HepG2 (cell line): ENCODE data around the gene TRABD. TPM values are rescaled to one million over a fixed set of nuclear protein-coding genes. Genes with fewer than 3 reads are reported as not detected.

Experiments
- ATAC-seq: fragments of 200-7000 bp; cut with Tn5 transposase; 3 replicates; pipeline ENCODE4 v1.9.1; 2020; ENCODE audit warnings: mild to moderate bottlenecking, moderate library complexity
- BruUV-seq: library from RNA; stranded (reverse); fragments of 400-500 nt; replicated peaks from 2 replicates; lab custom pipeline; 2021; lab: Mats Ljungman, UMichigan
- CTCF ChIA-PET: fragments of 300-600 bp; formaldehyde crosslinking; extraction: SDS; loops from one replicate; lab custom pipeline; 2021; ENCODE audit warnings: low total read pairs, inconsistent platforms, low intra/inter-chr PET ratio; lab: Yijun Ruan, JAX
- POLR2A ChIA-PET: fragments of 350-600 bp; sonication (Branson Sonifier 250); formaldehyde crosslinking; loops from one replicate; lab custom pipeline; 2020; ENCODE audit warnings: antibody characterized with exemption, inconsistent platforms; lab: Yijun Ruan, JAX
- DNase-seq: peaks from one replicate; pipeline ENCODE4 v3.0.0-alpha.2; 2015; ENCODE audit warnings: low spot score
- FAIRE-seq: peaks from 3 replicates; lab custom pipeline; 2011; peaks lifted over from hg19 to GRCh38; lab: Jason Lieb, UNC
- H2AFZ ChIP-seq: one replicate; pipeline ENCODE4 v1.6.1; 2011; ENCODE audit warnings: low read length, inconsistent platforms
- H3K27ac ChIP-seq: fragments of 300-600 bp; 3 replicates; pipeline ENCODE4 v1.8.0; 2011; ENCODE audit warnings: mixed run types, mild to moderate bottlenecking, mixed read lengths, low read length, inconsistent platforms; ENCODE audit not compliant: insufficient read depth; ENCODE audit errors: extremely low read length
- H3K27me3 ChIP-seq, 2 experiments: fragments of 200-600 bp in 1 of 2; 2 replicates in 1 of 2; 3 replicates in 1 of 2; pipeline versions ENCODE4 v1.6.0 to v1.8.0; 2011; ENCODE audit warnings: low read length in 2 of 2, mild to moderate bottlenecking in 2 of 2, moderate library complexity in 2 of 2, inconsistent platforms in 1 of 2; ENCODE audit not compliant: insufficient read depth in 2 of 2, control insufficient read depth in 1 of 2
- H3K36me3 ChIP-seq, 2 experiments: fragments of 200-600 bp in 1 of 2; replicated peaks in 1 of 2; 2 replicates in 1 of 2; 3 replicates in 1 of 2; pipeline versions ENCODE4 v1.5.1 to v1.8.0; 2011; ENCODE audit warnings: low read length in 2 of 2, inconsistent platforms in 1 of 2; ENCODE audit not compliant: insufficient read depth in 2 of 2, control insufficient read depth in 1 of 2
- H3K4me1 ChIP-seq: 2 replicates; pipeline ENCODE4 v1.5.1; 2012; ENCODE audit warnings: low read length, inconsistent platforms; ENCODE audit not compliant: insufficient read depth
- H3K4me2 ChIP-seq: 2 replicates; pipeline ENCODE4 v1.6.0; 2011; ENCODE audit warnings: low read depth, low read length, inconsistent platforms
- H3K4me3 ChIP-seq, 3 experiments: fragments of 200-600 bp in 1 of 3; sonication (generic), shearing (Covaris generic) in 1 of 3; replicated peaks in 1 of 3; 2 replicates each; pipeline ENCODE4 v1.5.1; 2011 to 2016; ENCODE audit warnings: low read length in 3 of 3, inconsistent platforms in 2 of 3, low read depth in 2 of 3, mild to moderate bottlenecking in 2 of 3, control low read depth in 1 of 3, mixed read lengths in 1 of 3; ENCODE audit not compliant: insufficient read depth in 1 of 3
- H3K79me2 ChIP-seq: one replicate; pipeline ENCODE4 v1.6.1; 2011; ENCODE audit warnings: low read length, inconsistent platforms; ENCODE audit not compliant: insufficient read depth
- H3K9ac ChIP-seq: 2 replicates; pipeline ENCODE4 v1.6.0; 2011; ENCODE audit warnings: mild to moderate bottlenecking, low read depth, low read length, inconsistent platforms; ENCODE audit not compliant: insufficient read depth
- H3K9me3 ChIP-seq: 2 replicates; pipeline ENCODE4 v1.5.1; 2012; ENCODE audit warnings: mild to moderate bottlenecking, low read length
- H4K20me1 ChIP-seq: 2 replicates; pipeline ENCODE4 v1.6.0; 2011; ENCODE audit warnings: inconsistent platforms, mild to moderate bottlenecking, low read length, moderate library complexity; ENCODE audit not compliant: insufficient read depth
- AKAP8 ChIP-seq: sonication (generic); formaldehyde crosslinking; IDR thresholded peaks from 2 replicates; pipeline ENCODE4 v1.5.1; 2020; ENCODE audit warnings: mild to moderate bottlenecking, missing genetic modification reagents
- PHF8 ChIP-seq: sonication (generic); formaldehyde crosslinking; IDR thresholded peaks from 2 replicates; pipeline ENCODE4 v1.5.0; 2020; ENCODE audit warnings: missing genetic modification reagents
- RAD21 ChIP-seq: fragments of 450-650 bp; formaldehyde crosslinking; IDR thresholded peaks from 2 replicates; pipeline ENCODE4 v1.5.0; 2020; ENCODE audit warnings: mild to moderate bottlenecking
- RARA ChIP-seq: IDR thresholded peaks from 2 replicates; pipeline ENCODE4 v1.6.1; 2016; ENCODE audit warnings: missing genetic modification reagents, missing compliant biosample characterization
- SALL1 ChIP-seq: sonication (generic); formaldehyde crosslinking; IDR thresholded peaks from 2 replicates; pipeline ENCODE4 v1.8.0; 2022; ENCODE audit warnings: mild to moderate bottlenecking, missing genetic modification reagents
- STAT5B ChIP-seq: sonication (generic); formaldehyde crosslinking; IDR thresholded peaks from 2 replicates; pipeline ENCODE4 v1.4.0; 2020; ENCODE audit warnings: missing genetic modification reagents
- XRCC5 ChIP-seq: fragments of 200-400 bp; formaldehyde crosslinking; optimal IDR thresholded peaks from 2 replicates; pipeline ENCODE3; 2017; ENCODE audit warnings: mild to moderate bottlenecking, low read length
- ZNF331 ChIP-seq: sonication (generic); formaldehyde crosslinking; IDR thresholded peaks from 2 replicates; pipeline ENCODE4 v1.4.0; 2020; ENCODE audit warnings: missing genetic modification reagents
- ZNF614 ChIP-seq: IDR thresholded peaks from 2 replicates; pipeline ENCODE4 v1.6.1; 2018; ENCODE audit warnings: missing biosample characterization, missing genetic modification reagents, inconsistent platforms, borderline replicate concordance
- ZNF75D ChIP-seq: sonication (generic); formaldehyde crosslinking; IDR thresholded peaks from 2 replicates; pipeline ENCODE4 v1.8.1; 2023; ENCODE audit warnings: missing genetic modification reagents, mild to moderate bottlenecking, borderline replicate concordance
- ZNF768 ChIP-seq: sonication (generic); formaldehyde crosslinking; IDR thresholded peaks from 2 replicates; pipeline ENCODE4 v1.4.0; 2020; ENCODE audit warnings: missing genetic modification reagents
- ZSCAN29 ChIP-seq: sonication (generic); formaldehyde crosslinking; conservative IDR thresholded peaks from 2 replicates; pipeline ENCODE4 v1.4.0; 2020; ENCODE audit warnings: mild to moderate bottlenecking, missing genetic modification reagents
- WGBS: methylation state at CpG from one replicate; pipeline ENCODE4 v1.1.6; 2017; ENCODE audit warnings: low lambda C conversion rate; 5-methylcytosine and 5-hydroxymethylcytosine counted together
- in situ Hi-C: cut with HindIII; loops from 2 replicates; pipeline ENCODE4 v1.10.0; 2017; ENCODE audit warnings: low pct_unique_long_range_greater_than_20kb; ENCODE audit not compliant: extremely low pct_ligation_motif_present
- intact Hi-C: fragments of 100-400 bp; cut with micrococcal nuclease; formaldehyde crosslinking; loops from one replicate; pipeline ENCODE4 v1.10.0; 2022; ENCODE audit not compliant: unreplicated experiment
- polyA plus RNA-seq, 8 experiments: library from polyadenylated mRNA; depleted of rRNA in 3 of 8; stranded (reverse) in 7 of 8; unstranded in 1 of 8; fragments of >200 nt; fragmentation: Illumina TruSeq in 4 of 8; extraction: Trizol in 4 of 8; gene quantifications; 2 replicates each; pipeline versions ENCODE4 v1.2.1 to v1.2.3, GENCODE V29; 2011 to 2016; ENCODE audit warnings: low read depth in 4 of 8, missing spikeins in 1 of 8, mixed read lengths in 1 of 8; ENCODE audit not compliant: insufficient read depth in 1 of 8
- total RNA-seq, 5 experiments: library from RNA; depleted of rRNA; stranded (reverse); fragments of >200 nt; fragmentation: Illumina TruSeq; extraction: Trizol; gene quantifications; 2 replicates each; pipeline ENCODE4 v1.2.3, GENCODE V29; 2016; ENCODE audit warnings: low read depth in 1 of 5
- TF ChIP-seq, protein P1 (sequence below): sonication (generic); formaldehyde crosslinking; IDR thresholded peaks from 2 replicates; pipeline ENCODE4; 2020; ENCODE audit warnings: missing genetic modification reagents, mild to moderate bottlenecking, borderline replicate concordance
- TF ChIP-seq, protein P2 (sequence below): sonication (generic); formaldehyde crosslinking; IDR thresholded peaks from 2 replicates; pipeline ENCODE4 v1.4.0; 2020; ENCODE audit warnings: missing genetic modification reagents
- TF ChIP-seq, protein P3 (sequence below): sonication (generic); formaldehyde crosslinking; IDR thresholded peaks from 2 replicates; pipeline ENCODE4 v1.8.0; 2022; ENCODE audit warnings: missing genetic modification reagents, mild to moderate bottlenecking, borderline replicate concordance
- TF ChIP-seq, protein P4 (sequence below): sonication (generic); formaldehyde crosslinking; IDR thresholded peaks from 2 replicates; pipeline ENCODE4 v1.9.0; 2022; ENCODE audit warnings: low read depth, missing genetic modification reagents
- TF ChIP-seq, protein P5 (sequence below): IDR thresholded peaks from 2 replicates; pipeline ENCODE4 v1.6.1; 2016; ENCODE audit warnings: low read depth, borderline replicate concordance

TRABD gene
- total and polyA plus RNA-seq, 2 of the 13 experiments (the other 11 are each of a cell fraction or from before 2014, with no cell fraction given): 21.5 to 28.9 TPM

DNA sequence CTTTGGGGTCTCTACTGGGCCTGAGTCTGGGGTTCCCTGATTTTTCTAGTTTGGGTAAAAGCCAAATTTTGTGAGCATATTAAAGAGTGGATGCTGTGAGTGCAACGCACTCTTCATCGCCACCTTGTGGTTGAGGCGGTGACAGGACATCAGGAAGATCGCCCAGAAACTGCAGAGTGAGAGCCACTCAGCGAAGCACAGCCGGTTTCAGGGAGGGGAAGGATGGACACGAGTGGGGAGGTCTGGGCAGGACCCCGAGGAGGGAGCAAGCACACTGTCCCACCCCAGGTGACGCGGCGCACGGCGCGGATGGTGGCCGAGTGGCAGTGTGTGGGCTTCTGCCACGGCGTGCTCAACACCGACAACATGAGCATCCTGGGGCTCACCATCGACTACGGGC lies 24.2 kb downstream of the TRABD start:
- Histone ChIP-seq H3K79me2 (peaks cover 24% of the 10 kb centered on the region), H3K4me1 (peaks cover 13% of the 10 kb centered on the region; the same call in 1 of the 2 replicates), H3K9me3 (no peaks in the 10 kb centered on the region), H2AFZ (no peak overlapping the region), H3K27me3 (no peaks in the 10 kb centered on the region), H3K27ac (no peak overlapping the region), H4K20me1 (peaks cover 2% of the 10 kb centered on the region), H3K4me3 (no peak overlapping the region), H3K36me3 (peaks cover 10 to 46% of the 10 kb centered on the region in 2 experiments; a peak in 4 of 5 replicates), H3K9ac (no peak overlapping the region), H3K4me2 (no peak overlapping the region)
- 55% methylated on average over 13 of the region's 20 CpGs for WGBS
- peak; percentile 64 for ATAC-seq
- intact Hi-C loops (loop anchor here (1.0 kb wide), 1 partner anchor 61 kb away; no protein-coding TSS in a partner anchor), in situ Hi-C loops (loop anchor here (5.0 kb wide), 1 partner anchor 63 kb away; no protein-coding TSS in a partner anchor)
- DNase-seq: peak; percentile 47
- CTCF ChIA-PET: interaction anchor here (1.7 to 2.5 kb wide), 2 partner anchors 41 to 62 kb away, joined by 3 to 39 read pairs; no protein-coding TSS in a partner anchor
- peak; percentile 71 for FAIRE-seq
- POLR2A ChIA-PET: no interaction called here
- no TSS peak for BruUV-seq
- TF ChIP-seq, protein P1, sequence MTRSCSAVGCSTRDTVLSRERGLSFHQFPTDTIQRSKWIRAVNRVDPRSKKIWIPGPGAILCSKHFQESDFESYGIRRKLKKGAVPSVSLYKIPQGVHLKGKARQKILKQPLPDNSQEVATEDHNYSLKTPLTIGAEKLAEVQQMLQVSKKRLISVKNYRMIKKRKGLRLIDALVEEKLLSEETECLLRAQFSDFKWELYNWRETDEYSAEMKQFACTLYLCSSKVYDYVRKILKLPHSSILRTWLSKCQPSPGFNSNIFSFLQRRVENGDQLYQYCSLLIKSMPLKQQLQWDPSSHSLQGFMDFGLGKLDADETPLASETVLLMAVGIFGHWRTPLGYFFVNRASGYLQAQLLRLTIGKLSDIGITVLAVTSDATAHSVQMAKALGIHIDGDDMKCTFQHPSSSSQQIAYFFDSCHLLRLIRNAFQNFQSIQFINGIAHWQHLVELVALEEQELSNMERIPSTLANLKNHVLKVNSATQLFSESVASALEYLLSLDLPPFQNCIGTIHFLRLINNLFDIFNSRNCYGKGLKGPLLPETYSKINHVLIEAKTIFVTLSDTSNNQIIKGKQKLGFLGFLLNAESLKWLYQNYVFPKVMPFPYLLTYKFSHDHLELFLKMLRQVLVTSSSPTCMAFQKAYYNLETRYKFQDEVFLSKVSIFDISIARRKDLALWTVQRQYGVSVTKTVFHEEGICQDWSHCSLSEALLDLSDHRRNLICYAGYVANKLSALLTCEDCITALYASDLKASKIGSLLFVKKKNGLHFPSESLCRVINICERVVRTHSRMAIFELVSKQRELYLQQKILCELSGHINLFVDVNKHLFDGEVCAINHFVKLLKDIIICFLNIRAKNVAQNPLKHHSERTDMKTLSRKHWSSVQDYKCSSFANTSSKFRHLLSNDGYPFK (CRISPR knock-in tag): 0 out of 2 replicates have a peak, but pooled peaks have one; percentile 19
- TF ChIP-seq AKAP8 (peak; percentile 15; the same call in 1 of the 2 replicates), ZNF75D (CRISPR knock-in tag) (no peak), ZNF331 (CRISPR knock-in tag) (peak; percentile 44; the same call in 1 of the 2 replicates), PHF8 (CRISPR knock-in tag) (no peak), ZNF768 (CRISPR knock-in tag) (peak; percentile 50; the same call in 1 of the 2 replicates), ZNF614 (CRISPR knock-in tag) (no peak), RARA (CRISPR knock-in tag) (no peak), ZSCAN29 (CRISPR knock-in tag) (no peak), STAT5B (CRISPR knock-in tag) (no peak), XRCC5 (peak; percentile 40), RAD21 (peak; percentile 75), SALL1 (CRISPR knock-in tag) (no peak)
- TF ChIP-seq, protein P2, sequence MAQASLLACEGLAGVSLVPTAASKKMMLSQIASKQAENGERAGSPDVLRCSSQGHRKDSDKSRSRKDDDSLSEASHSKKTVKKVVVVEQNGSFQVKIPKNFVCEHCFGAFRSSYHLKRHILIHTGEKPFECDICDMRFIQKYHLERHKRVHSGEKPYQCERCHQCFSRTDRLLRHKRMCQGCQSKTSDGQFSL (CRISPR knock-in tag): 0 out of 2 replicates have a peak, but pooled peaks have one; percentile 41
- TF ChIP-seq, protein P3, sequence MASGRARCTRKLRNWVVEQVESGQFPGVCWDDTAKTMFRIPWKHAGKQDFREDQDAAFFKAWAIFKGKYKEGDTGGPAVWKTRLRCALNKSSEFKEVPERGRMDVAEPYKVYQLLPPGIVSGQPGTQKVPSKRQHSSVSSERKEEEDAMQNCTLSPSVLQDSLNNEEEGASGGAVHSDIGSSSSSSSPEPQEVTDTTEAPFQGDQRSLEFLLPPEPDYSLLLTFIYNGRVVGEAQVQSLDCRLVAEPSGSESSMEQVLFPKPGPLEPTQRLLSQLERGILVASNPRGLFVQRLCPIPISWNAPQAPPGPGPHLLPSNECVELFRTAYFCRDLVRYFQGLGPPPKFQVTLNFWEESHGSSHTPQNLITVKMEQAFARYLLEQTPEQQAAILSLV (CRISPR knock-in tag): no peak
- TF ChIP-seq, protein P4, sequence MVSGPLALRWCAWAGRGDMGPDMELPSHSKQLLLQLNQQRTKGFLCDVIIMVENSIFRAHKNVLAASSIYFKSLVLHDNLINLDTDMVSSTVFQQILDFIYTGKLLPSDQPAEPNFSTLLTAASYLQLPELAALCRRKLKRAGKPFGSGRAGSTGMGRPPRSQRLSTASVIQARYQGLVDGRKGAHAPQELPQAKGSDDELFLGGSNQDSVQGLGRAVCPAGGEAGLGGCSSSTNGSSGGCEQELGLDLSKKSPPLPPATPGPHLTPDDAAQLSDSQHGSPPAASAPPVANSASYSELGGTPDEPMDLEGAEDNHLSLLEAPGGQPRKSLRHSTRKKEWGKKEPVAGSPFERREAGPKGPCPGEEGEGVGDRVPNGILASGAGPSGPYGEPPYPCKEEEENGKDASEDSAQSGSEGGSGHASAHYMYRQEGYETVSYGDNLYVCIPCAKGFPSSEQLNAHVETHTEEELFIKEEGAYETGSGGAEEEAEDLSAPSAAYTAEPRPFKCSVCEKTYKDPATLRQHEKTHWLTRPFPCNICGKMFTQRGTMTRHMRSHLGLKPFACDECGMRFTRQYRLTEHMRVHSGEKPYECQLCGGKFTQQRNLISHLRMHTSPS (CRISPR knock-in tag): no peak
- TF ChIP-seq, protein P5, sequence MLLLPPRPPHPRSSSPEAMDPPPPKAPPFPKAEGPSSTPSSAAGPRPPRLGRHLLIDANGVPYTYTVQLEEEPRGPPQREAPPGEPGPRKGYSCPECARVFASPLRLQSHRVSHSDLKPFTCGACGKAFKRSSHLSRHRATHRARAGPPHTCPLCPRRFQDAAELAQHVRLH (CRISPR knock-in tag): no peak
